ENCODE data around the gene PUS10.

- TF ChIP-seq CTCF (conservative IDR thresholded peaks at IDR 0.05; ENCODE audit: low read length) (no peak), EZH2phosphoT487 (IDR thresholded peaks at IDR 0.05; ENCODE audit: borderline replicate concordance, low read depth, low read length) (no peak)
Observed at GRCh38 chr2:61059382-61059781, 41.3 kb upstream of the PUS10 start.
